ENCODE data around the gene ZKSCAN7. TPM values are rescaled to one million over a fixed set of nuclear protein-coding genes. Genes with fewer than 3 reads are reported as not detected.
"Not testable (repeated sequence)": the region's sequence is repeated elsewhere in the genome, so short reads cannot be mapped to it uniquely, and the experiment has no call there.

The ZKSCAN7 gene
- total and polyA plus RNA-seq, 8 donors: 4.0 to 19.1 (median 18.0) TPM

DNA sequence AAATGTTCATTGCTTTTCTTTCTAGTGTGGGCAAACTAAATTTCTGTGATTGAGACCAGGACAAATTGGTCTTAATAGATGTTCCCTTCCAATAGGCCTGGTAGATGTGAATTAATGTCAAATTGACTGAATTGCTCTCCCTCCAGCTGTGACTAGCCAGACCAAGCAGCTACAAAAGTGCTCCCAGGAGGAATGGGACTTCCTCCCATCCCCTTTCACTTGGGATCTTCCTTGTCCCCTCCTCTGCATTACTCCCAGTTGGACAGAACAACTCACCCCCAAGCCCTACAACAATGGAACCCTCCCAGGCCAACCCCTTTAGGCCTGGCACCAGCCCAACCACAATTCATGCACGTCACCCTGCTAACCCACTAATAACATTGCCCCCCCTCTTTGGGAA, 19.6 kb upstream of the ZKSCAN7 start:
- DNase-seq (no peak), ATAC-seq (no peak)
- Histone ChIP-seq H3K27ac (no peak overlapping the region), H3K9me3 (peaks cover 0 to 3% of the 10 kb centered on the region in 2 donors), H3K36me3 (no peaks in the 10 kb centered on the region), H3K4me3 (no peak overlapping the region), H3K27me3 (peaks cover 0 to 58% of the 10 kb centered on the region in 2 donors), H3K4me1 (no peaks in the 10 kb centered on the region)
- intact Hi-C loops (cut with DNase I): loop anchor here in 1 of 2 donors (10.0 kb wide), 1 partner anchor 379 kb away; no protein-coding TSS in a partner anchor
- TF ChIP-seq CTCF (IDR thresholded peaks at IDR 0.05): no peak

GRCh38 chr3:44544811-44545210, 10.2 kb upstream of the ZKSCAN7 start:
- H3K4me1 ChIP-seq; H3K27ac ChIP-seq; H3K4me3 ChIP-seq; DNase-seq; intact Hi-C loops (cut with DNase I); H3K36me3 ChIP-seq; H3K9me3 ChIP-seq; ATAC-seq: not testable (repeated sequence)
- peaks cover 0 to 24% of the 10 kb centered on the region in 2 donors for H3K27me3 ChIP-seq

DNA sequence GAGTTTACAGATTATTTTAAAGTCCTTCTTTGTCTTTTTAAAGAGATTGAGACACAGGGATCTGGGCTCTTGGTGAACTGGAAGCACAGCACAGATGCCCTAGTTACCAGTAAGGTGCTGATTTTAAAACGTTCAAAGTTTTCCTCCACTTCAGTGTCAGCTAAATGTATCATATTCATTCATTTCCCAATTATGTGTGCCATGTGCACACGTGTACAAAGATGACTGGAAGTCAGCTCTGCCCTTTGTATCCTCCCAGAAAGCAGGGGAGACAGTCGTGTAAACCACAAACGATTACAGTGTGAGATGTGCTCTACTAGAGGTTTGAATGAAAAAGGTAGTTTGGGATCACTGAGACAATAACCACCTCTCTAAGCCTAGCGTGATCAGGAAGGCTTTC, 730 bp downstream of the ZKSCAN7 start:
- Histone ChIP-seq H3K27me3 (peaks cover 0 to 11% of the 10 kb centered on the region in 2 donors), H3K27ac (no peak overlapping the region), H3K4me1 (peaks cover 0 to 7% of the 10 kb centered on the region in 2 donors), H3K9me3 (no peaks in the 10 kb centered on the region), H3K36me3 (no peaks in the 10 kb centered on the region), H3K4me3 (peak overlapping the region; percentile 59 to 66)
- intact Hi-C loops (cut with DNase I): no loop called here
- DNase-seq (no peak), ATAC-seq (peak; percentile 18)
- no peak for TF ChIP-seq CTCF (IDR thresholded peaks at IDR 0.05)

- no peak for TF ChIP-seq CTCF (IDR thresholded peaks at IDR 0.05)
- Histone ChIP-seq H3K27me3 (no peaks in the 10 kb centered on the region), H3K4me1 (peaks cover 0 to 7% of the 10 kb centered on the region in 2 donors), H3K27ac (no peak overlapping the region), H3K36me3 (peaks cover 0 to 12% of the 10 kb centered on the region in 2 donors), H3K9me3 (peaks cover 0 to 11% of the 10 kb centered on the region in 2 donors), H3K4me3 (no peak overlapping the region)
- no peak for ATAC-seq
- DNase-seq: no peak
- intact Hi-C loops (cut with DNase I): no loop called here
These were observed 2.1 kb downstream of the ZKSCAN7 start for GRCh38 chr3:44557074-44557473.

DNA sequence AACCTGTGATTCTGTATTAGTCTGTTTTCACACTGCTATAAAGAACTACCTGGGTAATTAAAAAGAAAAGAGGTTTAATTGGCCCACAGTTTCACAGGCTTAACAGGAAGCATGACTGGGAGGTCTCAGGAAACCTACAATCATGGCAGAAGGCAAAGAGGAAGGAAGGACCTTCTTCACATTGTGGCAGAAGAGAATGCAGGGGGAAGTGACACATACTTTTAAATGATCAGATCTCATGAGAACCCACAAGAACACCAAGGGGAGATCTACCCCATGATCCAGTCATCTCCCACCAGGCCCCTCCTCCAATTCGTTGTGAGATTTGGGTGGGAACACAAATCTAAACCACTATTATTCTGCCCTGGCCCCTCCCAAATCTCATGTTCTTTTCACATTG, 6.1 kb downstream of the ZKSCAN7 start:
- DNase-seq (no peak), ATAC-seq (no peak)
- peaks cover 0 to 2% of the 10 kb centered on the region in 2 donors for H3K4me1 ChIP-seq
- H3K9me3 ChIP-seq: peaks cover 0 to 42% of the 10 kb centered on the region in 2 donors
- H3K36me3 ChIP-seq: peaks cover 0 to 33% of the 10 kb centered on the region in 2 donors
- H3K4me3 ChIP-seq: no peak overlapping the region
- H3K27me3 ChIP-seq: no peaks in the 10 kb centered on the region
- intact Hi-C loops (cut with DNase I): no loop called here
- peak overlapping the region in 1 of 2 donors; percentile 60 for H3K27ac ChIP-seq
- no peak for TF ChIP-seq CTCF (IDR thresholded peaks at IDR 0.05)

DNA sequence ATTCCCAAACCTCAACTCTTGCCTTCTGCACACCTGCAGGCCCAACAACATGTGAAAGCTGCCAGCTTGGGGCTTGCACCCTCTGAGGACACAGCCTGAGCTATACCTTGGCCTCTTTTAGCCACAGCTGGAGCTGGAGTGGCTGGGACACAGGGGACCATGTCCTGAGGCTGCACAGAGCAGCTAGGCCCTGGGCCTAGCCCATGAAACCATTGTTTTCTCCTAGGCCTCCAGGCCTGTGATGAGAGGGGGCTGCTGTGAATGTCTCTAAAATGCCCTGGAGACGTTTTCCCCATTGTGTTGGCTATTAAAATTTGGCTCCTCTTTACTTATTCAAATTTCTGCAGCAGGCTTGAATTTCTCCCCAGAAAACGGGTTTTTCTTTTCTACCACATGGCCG, 7.2 kb downstream of the ZKSCAN7 start:
- intact Hi-C loops (cut with DNase I): no loop called here
- Histone ChIP-seq H3K27ac (no peak overlapping the region), H3K4me3 (no peak overlapping the region), H3K9me3 (peaks cover 0 to 48% of the 10 kb centered on the region in 2 donors), H3K36me3 (peaks cover 0 to 42% of the 10 kb centered on the region in 2 donors), H3K27me3 (no peaks in the 10 kb centered on the region), H3K4me1 (no peaks in the 10 kb centered on the region)
- ATAC-seq: no peak
- TF ChIP-seq CTCF (IDR thresholded peaks at IDR 0.05): no peak
- DNase-seq: no peak
